PFSK-1 (cell line): ENCODE data around the gene RNF220.

Experiments used
- FOXP2 ChIP-seq: optimal IDR thresholded peaks from 2 replicates; pipeline ENCODE3; 2011; ENCODE audit warnings: borderline replicate concordance, control low read depth, inconsistent platforms; ENCODE audit not compliant: insufficient read depth; ENCODE audit errors: extremely low read length, extremely low read depth
- POLR2AphosphoS5 ChIP-seq: IDR thresholded peaks from 2 replicates; pipeline ENCODE4 v1.6.1; 2012; ENCODE audit warnings: low read depth, mild to moderate bottlenecking, control low read depth, low read length, moderate library complexity
- SIN3A ChIP-seq: IDR thresholded peaks from 2 replicates; pipeline ENCODE4 v1.6.1; 2012; ENCODE audit warnings: mild to moderate bottlenecking, low read length, moderate library complexity, borderline replicate concordance; ENCODE audit not compliant: insufficient read depth
- TAF1 ChIP-seq: IDR thresholded peaks from 2 replicates; pipeline ENCODE4 v1.6.1; 2012; ENCODE audit warnings: low read length, control low read depth, borderline replicate concordance; ENCODE audit not compliant: insufficient read depth
- TF ChIP-seq, protein P1 (sequence below), 2 experiments: IDR thresholded peaks; 2 replicates each; pipeline versions ENCODE4 v1.6.1 to v1.8.0; 2011 to 2012; ENCODE audit warnings: low read depth in 2 of 2, low read length in 2 of 2, control low read depth in 1 of 2, inconsistent platforms in 1 of 2, mild to moderate bottlenecking in 1 of 2, moderate library complexity in 1 of 2; ENCODE audit not compliant: insufficient read depth in 1 of 2

RNF220 gene

DNA sequence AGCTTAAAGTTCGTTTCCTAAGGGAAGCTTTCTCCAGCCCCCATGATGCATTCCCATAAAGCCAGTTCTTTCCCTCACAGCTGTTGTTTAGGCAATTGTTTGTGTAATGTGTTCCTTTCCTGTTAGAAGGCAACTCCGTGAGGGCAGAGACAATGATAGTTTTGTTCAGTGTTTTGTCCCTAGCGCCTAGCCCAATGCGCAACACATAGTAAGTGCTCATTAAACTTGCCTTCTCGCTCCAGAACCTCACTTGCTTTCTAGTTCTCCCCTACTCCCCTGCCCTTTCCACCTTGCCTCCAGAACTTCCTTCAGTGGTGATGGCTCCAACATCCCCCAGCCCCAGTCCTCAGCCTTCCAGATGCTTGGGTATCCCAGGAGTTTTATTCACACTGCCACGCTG, 153.8 kb downstream of the RNF220 start:
- TF ChIP-seq, protein P1, sequence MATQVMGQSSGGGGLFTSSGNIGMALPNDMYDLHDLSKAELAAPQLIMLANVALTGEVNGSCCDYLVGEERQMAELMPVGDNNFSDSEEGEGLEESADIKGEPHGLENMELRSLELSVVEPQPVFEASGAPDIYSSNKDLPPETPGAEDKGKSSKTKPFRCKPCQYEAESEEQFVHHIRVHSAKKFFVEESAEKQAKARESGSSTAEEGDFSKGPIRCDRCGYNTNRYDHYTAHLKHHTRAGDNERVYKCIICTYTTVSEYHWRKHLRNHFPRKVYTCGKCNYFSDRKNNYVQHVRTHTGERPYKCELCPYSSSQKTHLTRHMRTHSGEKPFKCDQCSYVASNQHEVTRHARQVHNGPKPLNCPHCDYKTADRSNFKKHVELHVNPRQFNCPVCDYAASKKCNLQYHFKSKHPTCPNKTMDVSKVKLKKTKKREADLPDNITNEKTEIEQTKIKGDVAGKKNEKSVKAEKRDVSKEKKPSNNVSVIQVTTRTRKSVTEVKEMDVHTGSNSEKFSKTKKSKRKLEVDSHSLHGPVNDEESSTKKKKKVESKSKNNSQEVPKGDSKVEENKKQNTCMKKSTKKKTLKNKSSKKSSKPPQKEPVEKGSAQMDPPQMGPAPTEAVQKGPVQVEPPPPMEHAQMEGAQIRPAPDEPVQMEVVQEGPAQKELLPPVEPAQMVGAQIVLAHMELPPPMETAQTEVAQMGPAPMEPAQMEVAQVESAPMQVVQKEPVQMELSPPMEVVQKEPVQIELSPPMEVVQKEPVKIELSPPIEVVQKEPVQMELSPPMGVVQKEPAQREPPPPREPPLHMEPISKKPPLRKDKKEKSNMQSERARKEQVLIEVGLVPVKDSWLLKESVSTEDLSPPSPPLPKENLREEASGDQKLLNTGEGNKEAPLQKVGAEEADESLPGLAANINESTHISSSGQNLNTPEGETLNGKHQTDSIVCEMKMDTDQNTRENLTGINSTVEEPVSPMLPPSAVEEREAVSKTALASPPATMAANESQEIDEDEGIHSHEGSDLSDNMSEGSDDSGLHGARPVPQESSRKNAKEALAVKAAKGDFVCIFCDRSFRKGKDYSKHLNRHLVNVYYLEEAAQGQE (IDR thresholded peaks at IDR 0.05; ENCODE audit: insufficient read depth in 1 of 2, low read depth in 2 of 2, low read length in 2 of 2), result no peak
- no peak for TF ChIP-seq SIN3A
- no peak for TF ChIP-seq FOXP2
- no peak for TF ChIP-seq POLR2AphosphoS5
- no peak for TF ChIP-seq TAF1

DNA sequence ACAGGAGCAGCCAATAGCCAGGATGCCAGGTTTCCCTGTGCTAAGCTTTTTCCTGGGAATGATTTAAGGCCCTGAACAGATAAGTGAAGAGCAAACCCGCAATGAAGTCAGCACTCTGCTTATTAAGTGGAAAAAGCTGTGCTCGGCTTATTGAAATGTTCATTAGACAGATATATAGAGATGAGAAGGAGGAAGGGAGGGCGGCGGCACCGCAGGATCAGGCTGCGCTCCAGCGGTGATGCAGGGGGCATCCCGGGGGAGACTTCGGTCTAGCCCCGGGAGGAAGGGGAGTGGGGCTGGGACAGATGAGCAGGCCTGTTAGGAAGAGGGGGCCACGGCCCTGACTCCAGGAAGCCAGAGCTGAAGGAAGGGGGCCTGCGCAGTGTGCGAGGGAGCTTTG, 154.3 kb downstream of the RNF220 start:
- no peak for TF ChIP-seq FOXP2
- TF ChIP-seq TAF1, result no peak
- no peak for TF ChIP-seq SIN3A
- TF ChIP-seq POLR2AphosphoS5, result no peak
- TF ChIP-seq, protein P1 (IDR thresholded peaks at IDR 0.05; ENCODE audit: insufficient read depth in 1 of 2, low read depth in 2 of 2, low read length in 2 of 2), result no peak

DNA sequence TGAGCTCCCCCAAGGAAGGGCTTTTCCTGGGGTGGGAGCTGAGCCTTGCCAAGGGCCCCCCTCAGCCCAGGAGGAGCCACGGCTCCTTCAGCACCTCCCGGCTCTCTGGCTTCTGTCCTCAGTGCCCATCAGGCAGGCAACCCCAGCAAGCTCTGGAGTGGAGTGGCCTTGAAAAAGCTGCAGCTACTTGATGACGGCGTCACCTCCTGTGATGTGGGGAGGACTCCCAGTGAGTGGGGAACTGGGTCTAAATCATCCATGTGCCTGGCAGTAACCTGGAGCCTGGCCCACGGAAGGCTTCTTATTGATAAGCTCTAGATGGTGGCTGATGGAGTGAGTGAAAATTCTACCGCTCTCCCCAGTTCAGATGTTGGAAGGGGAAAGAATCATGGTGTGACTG, 154.9 kb downstream of the RNF220 start:
- TF ChIP-seq, protein P1 (IDR thresholded peaks at IDR 0.05; ENCODE audit: insufficient read depth in 1 of 2, low read depth in 2 of 2, low read length in 2 of 2), result no peak
- TF ChIP-seq SIN3A (no peak), TAF1 (no peak), FOXP2 (no peak), POLR2AphosphoS5 (no peak)

DNA sequence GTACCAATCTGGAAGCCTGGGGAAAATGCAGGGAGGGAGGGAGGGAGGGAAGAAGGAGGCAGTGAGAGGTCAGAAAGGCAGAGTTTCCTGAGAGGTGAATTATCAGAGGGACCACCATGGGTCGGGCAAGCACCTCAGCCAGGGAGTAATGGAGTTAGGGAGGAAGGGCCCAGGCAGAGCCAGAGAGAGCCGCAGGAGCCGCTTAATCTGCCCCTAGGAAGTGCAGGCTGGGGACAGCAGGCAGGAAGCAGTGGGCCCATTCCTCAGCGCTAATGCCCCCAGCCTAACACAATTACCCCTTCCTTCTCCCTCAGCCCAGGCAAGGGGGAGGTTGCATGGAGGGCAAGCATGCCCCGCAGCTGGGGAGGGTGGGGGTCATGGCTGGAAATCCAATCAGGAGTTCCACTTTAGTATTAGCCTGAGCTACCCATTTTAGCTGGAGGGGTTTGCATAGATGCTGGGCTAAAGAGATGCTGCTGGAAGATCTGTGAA, 160.2 kb downstream of the RNF220 start:
- TF ChIP-seq, protein P1 (IDR thresholded peaks at IDR 0.05; ENCODE audit: insufficient read depth in 1 of 2, low read depth in 2 of 2, low read length in 2 of 2), result no peak
- TF ChIP-seq TAF1 (no peak), FOXP2 (no peak)

DNA sequence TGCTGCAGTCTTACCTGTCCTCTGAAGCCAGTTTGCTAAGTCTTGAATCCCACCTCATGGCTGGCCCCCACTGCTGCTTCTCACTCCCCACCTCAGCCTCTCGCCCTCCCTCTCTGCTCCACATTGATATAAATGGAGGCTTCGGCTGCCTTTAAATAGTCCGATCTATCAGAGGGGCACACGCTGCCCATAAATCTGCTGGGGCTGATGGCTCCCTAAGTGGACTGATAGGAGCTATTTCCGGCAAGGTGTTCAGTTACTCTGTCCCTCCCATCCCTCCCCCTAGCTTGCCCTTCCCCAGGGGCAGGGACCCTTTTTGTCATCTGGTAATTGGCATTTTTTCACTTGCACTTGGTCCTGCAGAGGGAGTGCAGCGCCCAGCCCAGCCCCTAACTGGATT, 160.8 kb downstream of the RNF220 start:
- TF ChIP-seq SIN3A (no peak), FOXP2 (no peak), TAF1 (no peak), POLR2AphosphoS5 (no peak)
- TF ChIP-seq, protein P1 (IDR thresholded peaks at IDR 0.05; ENCODE audit: insufficient read depth in 1 of 2, low read depth in 2 of 2, low read length in 2 of 2), result no peak
